ENCODE measurements around the gene ALDOC. TPM values are rescaled to one million over a fixed set of nuclear protein-coding genes. Genes with fewer than 3 reads are reported as not detected.

ALDOC gene
- polyA plus RNA-seq, 1 donor (not counting 4 experiments of a cell fraction or from before 2014, with no cell fraction given) = 32.5 TPM

GRCh38 chr17:28523876-28524275 is 52.8 kb downstream of the ALDOC start:
- no peak for FAIRE-seq
- Histone ChIP-seq H3K9ac (ENCODE audit: control insufficient read depth, extremely low read depth, insufficient read depth, low read length) (no peak overlapping the region), H3K36me3 (ENCODE audit: control insufficient read depth in 2 of 2, extremely low read depth in 1 of 2, insufficient read depth in 2 of 2, low read length in 2 of 2) (no peaks in the 10 kb centered on the region), H4K20me1 (ENCODE audit: control insufficient read depth, extremely low read depth, insufficient read depth, low read length) (peaks cover under 1% of the 10 kb centered on the region), H3K27ac (ENCODE audit: control insufficient read depth, insufficient read depth, low read length) (no peak overlapping the region), H3K79me2 (ENCODE audit: control insufficient read depth, insufficient read depth, low read length) (no peaks in the 10 kb centered on the region), H2AFZ (ENCODE audit: control insufficient read depth, low read length) (no peak overlapping the region), H3K9me3 (ENCODE audit: control insufficient read depth, low read depth, low read length) (no peaks in the 10 kb centered on the region), H3K4me1 (ENCODE audit: control insufficient read depth, extremely low read depth, insufficient read depth, low read length) (peaks cover 17% of the 10 kb centered on the region), H3K27me3 (ENCODE audit: control insufficient read depth, extremely low read depth, insufficient read depth, low read length) (no peaks in the 10 kb centered on the region), H3K9me1 (ENCODE audit: control insufficient read depth, extremely low read depth, insufficient read depth, low read length) (no peaks in the 10 kb centered on the region), H3K4me3 (ENCODE audit: control insufficient read depth in 2 of 3, extremely low read depth in 1 of 3, insufficient read depth in 2 of 3, low read depth in 1 of 3, low read length in 3 of 3) (no peak overlapping the region), H3K4me2 (ENCODE audit: control insufficient read depth, extremely low read depth, insufficient read depth, low read depth, low read length) (no peak overlapping the region)
- TF ChIP-seq CTCF (optimal IDR thresholded peaks at IDR 0.05 in 1 of 3, IDR thresholded peaks at IDR 0.05 in 1 of 3, conservative IDR thresholded peaks at IDR 0.05 in 1 of 3; ENCODE audit: extremely low read depth in 1 of 3, insufficient read depth in 2 of 3, low read length in 3 of 3) (no peak), EZH2 (IDR thresholded peaks at IDR 0.05; ENCODE audit: low read length) (no peak)
- DNase-seq (ENCODE audit: low read depth, low spot score) = no peak
- dilution Hi-C loops (cut with MboI; ENCODE audit: extremely low pct_ligation_motif_present, low sequenced_read_pairs) = no loop called here

DNA sequence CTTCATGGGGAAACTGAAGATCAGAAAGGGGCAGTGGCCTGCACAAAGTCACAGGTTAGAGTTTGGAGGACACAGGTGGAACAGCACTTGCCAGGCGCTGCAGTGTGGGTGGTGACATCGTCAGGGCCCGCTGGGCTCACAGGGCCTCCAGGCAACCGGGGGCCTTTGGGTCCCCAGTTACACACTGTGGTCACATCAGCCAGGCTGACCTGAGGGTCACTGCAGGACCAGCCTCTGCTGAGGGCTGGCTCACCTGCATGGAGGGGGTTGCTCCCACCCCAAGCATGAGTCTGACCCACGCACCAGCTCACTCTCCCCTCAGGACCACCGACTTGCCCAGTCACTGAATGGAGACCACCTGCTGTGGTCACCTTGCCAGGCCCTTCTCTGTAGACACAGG is 53.5 kb downstream of the ALDOC start:
- H3K4me1 ChIP-seq (ENCODE audit: control insufficient read depth, extremely low read depth, insufficient read depth, low read length) = peaks cover 14% of the 10 kb centered on the region

More for the DNA sequence above, 53.5 kb downstream of the ALDOC start:
- Histone ChIP-seq H3K4me2 (ENCODE audit: control insufficient read depth, extremely low read depth, insufficient read depth, low read depth, low read length) (no peak overlapping the region), H3K9me1 (ENCODE audit: control insufficient read depth, extremely low read depth, insufficient read depth, low read length) (no peaks in the 10 kb centered on the region), H3K27me3 (ENCODE audit: control insufficient read depth, extremely low read depth, insufficient read depth, low read length) (no peaks in the 10 kb centered on the region), H4K20me1 (ENCODE audit: control insufficient read depth, extremely low read depth, insufficient read depth, low read length) (no peaks in the 10 kb centered on the region), H3K36me3 (ENCODE audit: control insufficient read depth in 2 of 2, extremely low read depth in 1 of 2, insufficient read depth in 2 of 2, low read length in 2 of 2) (no peaks in the 10 kb centered on the region), H2AFZ (ENCODE audit: control insufficient read depth, low read length) (no peak overlapping the region), H3K79me2 (ENCODE audit: control insufficient read depth, insufficient read depth, low read length) (no peaks in the 10 kb centered on the region), H3K9me3 (ENCODE audit: control insufficient read depth, low read depth, low read length) (no peaks in the 10 kb centered on the region), H3K27ac (ENCODE audit: control insufficient read depth, insufficient read depth, low read length) (no peak overlapping the region), H3K9ac (ENCODE audit: control insufficient read depth, extremely low read depth, insufficient read depth, low read length) (no peak overlapping the region), H3K4me3 (ENCODE audit: control insufficient read depth in 2 of 3, extremely low read depth in 1 of 3, insufficient read depth in 2 of 3, low read depth in 1 of 3, low read length in 3 of 3) (no peak overlapping the region)
- TF ChIP-seq EZH2 (IDR thresholded peaks at IDR 0.05; ENCODE audit: low read length) (no peak), CTCF (optimal IDR thresholded peaks at IDR 0.05 in 1 of 3, IDR thresholded peaks at IDR 0.05 in 1 of 3, conservative IDR thresholded peaks at IDR 0.05 in 1 of 3; ENCODE audit: extremely low read depth in 1 of 3, insufficient read depth in 2 of 3, low read length in 3 of 3) (no peak)
- no peak for FAIRE-seq
- DNase-seq (ENCODE audit: low read depth, low spot score) = no peak
- dilution Hi-C loops (cut with MboI; ENCODE audit: extremely low pct_ligation_motif_present, low sequenced_read_pairs) = no loop called here

Other genes with a start within 250 kb of the ALDOC start
- 19.9 to 28.7 TPM (median 27.1 TPM) in 3 replicates for gene IFT20, start 241.4 kb downstream of the ALDOC start, polyA plus RNA-seq
- gene TNFAIP1, start 241.1 kb downstream of the ALDOC start, polyA plus RNA-seq = 63.1 to 84.6 TPM (median 82.0 TPM) in 3 replicates
- 88.7 to 105 TPM (median 90.2 TPM) in 3 replicates for gene POLDIP2, start 219.4 kb downstream of the ALDOC start, polyA plus RNA-seq
- gene SEBOX, start 211.7 kb downstream of the ALDOC start, polyA plus RNA-seq = not detected in 3 replicates
- 0.05 TPM in 1 of 3 replicates, not detected in the others for gene VTN, start 206.6 kb downstream of the ALDOC start, polyA plus RNA-seq
- gene SARM1, start 205.2 kb downstream of the ALDOC start, polyA plus RNA-seq = 0.55 to 1.6 TPM (median 0.90 TPM) in 3 replicates
- 1.7 to 1.9 TPM (median 1.9 TPM) in 3 replicates for gene SLC46A1, start 170.7 kb downstream of the ALDOC start, polyA plus RNA-seq
- not detected in 3 replicates for gene SLC13A2, start 103.3 kb downstream of the ALDOC start, polyA plus RNA-seq
- gene FOXN1, start 70.5 kb downstream of the ALDOC start, polyA plus RNA-seq = 0.01 to 0.66 TPM (median 0.29 TPM) in 3 replicates
- 34.1 to 93.3 TPM (median 60.0 TPM) in 3 replicates for gene UNC119, start 24.3 kb downstream of the ALDOC start, polyA plus RNA-seq
- 21.8 to 52.1 TPM (median 33.6 TPM) in 3 replicates for gene PIGS, start 5.4 kb downstream of the ALDOC start, polyA plus RNA-seq
- gene SPAG5, start 22.1 kb upstream of the ALDOC start, polyA plus RNA-seq = 6.2 to 21.1 TPM (median 16.6 TPM) in 3 replicates
- 3.9 to 7.4 TPM (median 6.6 TPM) in 3 replicates for gene RSKR, start 37.3 kb upstream of the ALDOC start, polyA plus RNA-seq
- gene BLTP2, start 68.3 kb upstream of the ALDOC start, polyA plus RNA-seq = 98.2 to 133 TPM (median 106 TPM) in 3 replicates
- 61.5 to 86.8 TPM (median 68.0 TPM) in 3 replicates for gene SDF2, start 85.0 kb upstream of the ALDOC start, polyA plus RNA-seq
- gene SUPT6H, start 85.3 kb upstream of the ALDOC start, polyA plus RNA-seq = 27.3 to 33.1 TPM (median 32.1 TPM) in 3 replicates
- gene PROCA1, start 135.0 kb upstream of the ALDOC start, polyA plus RNA-seq = 0.33 to 0.62 TPM (median 0.39 TPM) in 3 replicates
- 115 to 180 TPM (median 134 TPM) in 3 replicates for gene RAB34, start 141.0 kb upstream of the ALDOC start, polyA plus RNA-seq
- gene RPL23A, start 143.1 kb upstream of the ALDOC start, polyA plus RNA-seq = 976 to 1,971 TPM (median 1,096 TPM) in 3 replicates
- 12.0 to 14.7 TPM (median 14.0 TPM) in 3 replicates for gene TLCD1, start 149.3 kb upstream of the ALDOC start, polyA plus RNA-seq
- gene NEK8, start 151.9 kb upstream of the ALDOC start, polyA plus RNA-seq = 4.1 to 6.2 TPM (median 4.3 TPM) in 3 replicates
- gene TRAF4, start 167.1 kb upstream of the ALDOC start, polyA plus RNA-seq = 57.3 to 69.4 TPM (median 60.5 TPM) in 3 replicates